ENCODE results near the gene CTXND1. TPM values are rescaled to one million over a fixed set of nuclear protein-coding genes. Genes with fewer than 3 reads are reported as not detected.

Gene CTXND1
- total RNA-seq, 2 donors from 2014 or later = 0.14 TPM; not detected in 1

DNA sequence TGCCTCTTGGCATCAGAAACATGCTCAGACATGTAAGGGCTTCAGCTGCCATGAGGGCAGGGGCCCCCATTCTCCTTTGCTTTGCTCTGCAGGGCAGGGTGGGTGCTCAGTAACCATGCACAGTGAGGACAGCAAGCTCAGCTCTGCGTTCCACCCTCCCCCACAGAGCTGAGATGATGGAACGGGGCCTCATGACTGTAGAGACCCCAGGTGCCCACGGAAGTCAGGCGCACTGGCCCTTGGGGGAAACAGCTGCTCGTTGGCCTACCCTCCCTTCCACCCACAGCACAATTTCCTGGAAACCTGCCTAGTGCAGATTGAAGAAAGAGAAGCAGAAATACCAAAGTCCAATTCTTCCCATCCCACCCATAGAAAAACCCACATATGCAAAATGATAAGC lies 10.5 kb downstream of the CTXND1 start:
- TF ChIP-seq, protein P1, sequence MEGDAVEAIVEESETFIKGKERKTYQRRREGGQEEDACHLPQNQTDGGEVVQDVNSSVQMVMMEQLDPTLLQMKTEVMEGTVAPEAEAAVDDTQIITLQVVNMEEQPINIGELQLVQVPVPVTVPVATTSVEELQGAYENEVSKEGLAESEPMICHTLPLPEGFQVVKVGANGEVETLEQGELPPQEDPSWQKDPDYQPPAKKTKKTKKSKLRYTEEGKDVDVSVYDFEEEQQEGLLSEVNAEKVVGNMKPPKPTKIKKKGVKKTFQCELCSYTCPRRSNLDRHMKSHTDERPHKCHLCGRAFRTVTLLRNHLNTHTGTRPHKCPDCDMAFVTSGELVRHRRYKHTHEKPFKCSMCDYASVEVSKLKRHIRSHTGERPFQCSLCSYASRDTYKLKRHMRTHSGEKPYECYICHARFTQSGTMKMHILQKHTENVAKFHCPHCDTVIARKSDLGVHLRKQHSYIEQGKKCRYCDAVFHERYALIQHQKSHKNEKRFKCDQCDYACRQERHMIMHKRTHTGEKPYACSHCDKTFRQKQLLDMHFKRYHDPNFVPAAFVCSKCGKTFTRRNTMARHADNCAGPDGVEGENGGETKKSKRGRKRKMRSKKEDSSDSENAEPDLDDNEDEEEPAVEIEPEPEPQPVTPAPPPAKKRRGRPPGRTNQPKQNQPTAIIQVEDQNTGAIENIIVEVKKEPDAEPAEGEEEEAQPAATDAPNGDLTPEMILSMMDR (IDR thresholded peaks at IDR 0.05) = no peak
- no peak for ATAC-seq (ENCODE audit: insufficient number of reproducible peaks, low FRiP score, low read depth)

DNA sequence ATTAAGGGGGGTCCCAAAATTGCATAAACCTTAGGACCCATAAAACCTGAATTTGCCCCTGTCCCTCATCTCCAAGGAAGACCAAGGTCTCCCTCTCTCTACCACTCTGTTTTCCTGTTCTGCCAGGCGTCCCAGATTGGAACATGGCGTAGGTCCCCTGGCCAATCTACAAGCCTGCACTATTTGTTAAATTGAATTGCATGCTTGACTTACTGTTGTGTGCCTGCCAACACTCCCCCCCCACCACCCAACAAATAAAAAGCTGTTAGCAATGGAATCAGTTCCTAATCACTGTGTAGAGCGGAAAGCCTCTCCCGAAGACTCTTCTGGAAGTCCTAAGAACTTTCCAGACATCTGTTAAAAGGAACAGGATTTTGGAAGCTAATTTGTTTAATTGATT lies 11.7 kb downstream of the CTXND1 start:
- ATAC-seq (ENCODE audit: insufficient number of reproducible peaks, low FRiP score, low read depth) = no peak
- Histone ChIP-seq H3K27me3 (replicated peaks; ENCODE audit: insufficient read depth) (no peaks in the 10 kb centered on the region), H3K9me3 (no peaks in the 10 kb centered on the region), H3K36me3 (no peaks in the 10 kb centered on the region), H3K27ac (no peak overlapping the region), H3K4me3 (no peak overlapping the region), H3K4me1 (ENCODE audit: control insufficient read depth in 1 of 2, low read depth in 2 of 2) (no peaks in the 10 kb centered on the region)
- TF ChIP-seq, protein P1 (IDR thresholded peaks at IDR 0.05) = no peak
- DNase-seq (ENCODE audit: low spot score) = no peak

More for the DNA sequence above, 10.5 kb downstream of the CTXND1 start:
- no peaks in the 10 kb centered on the region for H3K36me3 ChIP-seq
- no peak overlapping the region for H3K27ac ChIP-seq
- H3K27me3 ChIP-seq (replicated peaks; ENCODE audit: insufficient read depth) = no peaks in the 10 kb centered on the region
- H3K4me1 ChIP-seq (ENCODE audit: control insufficient read depth in 1 of 2, low read depth in 2 of 2) = no peaks in the 10 kb centered on the region
- DNase-seq (ENCODE audit: low spot score) = no peak
- H3K9me3 ChIP-seq = no peaks in the 10 kb centered on the region
- H3K4me3 ChIP-seq = no peak overlapping the region

DNA sequence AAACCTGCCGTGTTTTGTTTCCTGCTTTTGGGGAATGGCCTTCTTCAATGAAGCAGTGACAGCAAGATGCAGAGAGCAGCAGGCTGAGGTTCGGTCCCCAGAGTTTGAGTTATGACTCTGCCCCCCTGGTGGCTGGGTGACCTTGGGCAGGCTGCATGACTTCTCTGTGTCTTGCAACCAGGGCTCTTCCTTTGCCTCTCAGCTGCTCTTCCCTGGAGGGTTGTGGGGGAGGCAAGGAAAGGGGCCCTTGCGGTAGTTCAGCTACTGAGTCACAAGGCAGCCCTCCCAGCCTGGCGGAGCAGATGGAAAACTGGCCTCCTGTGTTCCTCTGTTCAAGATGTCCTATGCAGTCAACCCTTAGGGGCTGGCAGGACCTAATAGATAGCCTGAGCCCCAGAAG lies 17.1 kb downstream of the CTXND1 start:
- TF ChIP-seq, protein P1 (IDR thresholded peaks at IDR 0.05) = peak; percentile 35
- H3K4me3 ChIP-seq = no peak overlapping the region
- DNase-seq (ENCODE audit: low spot score) (no peak), ATAC-seq (ENCODE audit: insufficient number of reproducible peaks, low FRiP score, low read depth) (no peak)
- H3K36me3 ChIP-seq = no peaks in the 10 kb centered on the region
- no peak overlapping the region for H3K27ac ChIP-seq
- H3K9me3 ChIP-seq = no peaks in the 10 kb centered on the region
- no peaks in the 10 kb centered on the region for H3K4me1 ChIP-seq (ENCODE audit: control insufficient read depth in 1 of 2, low read depth in 2 of 2)
- H3K27me3 ChIP-seq (replicated peaks; ENCODE audit: insufficient read depth) = no peaks in the 10 kb centered on the region

DNA sequence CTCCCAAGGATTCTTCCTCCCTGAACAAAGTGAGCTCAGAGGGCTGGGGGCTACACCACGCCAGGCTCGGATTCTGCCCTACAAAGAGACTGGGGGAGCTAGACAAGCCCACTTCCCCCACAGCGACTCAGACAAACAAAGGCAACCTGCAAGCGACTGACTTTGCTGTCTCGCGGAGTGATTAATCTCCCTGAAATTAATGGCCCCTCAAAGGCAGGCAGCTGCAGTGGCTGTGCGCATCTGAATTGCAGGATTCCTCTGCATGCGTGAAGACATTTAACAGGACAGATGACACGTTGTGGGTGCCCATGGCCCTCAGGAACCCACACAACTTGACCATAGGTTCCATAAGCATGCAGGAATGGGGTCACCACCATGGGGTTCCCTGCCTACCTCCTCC lies 18.4 kb downstream of the CTXND1 start:
- Histone ChIP-seq H3K9me3 (no peaks in the 10 kb centered on the region), H3K27ac (no peak overlapping the region), H3K4me3 (no peak overlapping the region), H3K4me1 (ENCODE audit: control insufficient read depth in 1 of 2, low read depth in 2 of 2) (no peaks in the 10 kb centered on the region), H3K27me3 (replicated peaks; ENCODE audit: insufficient read depth) (no peaks in the 10 kb centered on the region), H3K36me3 (no peaks in the 10 kb centered on the region)
- TF ChIP-seq, protein P1 (IDR thresholded peaks at IDR 0.05) = no peak
- DNase-seq (ENCODE audit: low spot score) (no peak), ATAC-seq (ENCODE audit: insufficient number of reproducible peaks, low FRiP score, low read depth) (no peak)

DNA sequence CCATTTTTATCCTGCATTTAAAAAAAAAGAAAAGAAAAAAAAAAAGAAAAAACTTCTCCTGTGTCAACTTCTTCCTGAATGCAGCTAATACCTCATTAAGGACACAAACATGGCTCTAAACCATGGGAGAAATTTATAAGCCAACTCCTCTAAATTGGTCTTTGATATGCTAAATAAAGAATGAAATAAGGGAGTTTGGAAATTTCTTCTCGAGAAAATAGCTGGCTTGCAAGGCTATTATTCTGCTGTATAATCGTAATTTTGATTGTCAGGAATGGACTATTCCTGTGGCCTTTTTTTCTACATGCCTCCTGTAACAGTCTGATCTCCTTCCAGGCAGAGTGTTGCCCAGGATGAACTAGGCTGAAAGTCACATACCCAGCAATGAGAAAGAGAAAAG lies 20.6 kb downstream of the CTXND1 start:
- no peaks in the 10 kb centered on the region for H3K4me1 ChIP-seq (ENCODE audit: control insufficient read depth in 1 of 2, low read depth in 2 of 2)
- H3K27ac ChIP-seq = no peak overlapping the region
- no peaks in the 10 kb centered on the region for H3K27me3 ChIP-seq (replicated peaks; ENCODE audit: insufficient read depth)
- H3K4me3 ChIP-seq = no peak overlapping the region
- TF ChIP-seq, protein P1 (IDR thresholded peaks at IDR 0.05) = no peak
- H3K9me3 ChIP-seq = no peaks in the 10 kb centered on the region
- no peak for DNase-seq (ENCODE audit: low spot score)
- ATAC-seq (ENCODE audit: insufficient number of reproducible peaks, low FRiP score, low read depth) = no peak
- H3K36me3 ChIP-seq = no peaks in the 10 kb centered on the region

All from thoracic aorta (tissue), 2 donors.